Adipocyte (in vitro differentiated cells): ENCODE results near the gene OVCH1.
"Not testable (repeated sequence)": the region's sequence is repeated elsewhere in the genome, so short reads cannot be mapped to it uniquely, and the experiment has no call there.

ENCODE experiments used
- DNase-seq: peaks from one replicate; pipeline ENCODE4 v3.0.0-alpha.2; 2015; ENCODE audit warnings: low read depth
- H3K27me3 ChIP-seq: replicated peaks from 2 replicates; pipeline ENCODE4 v1.7.0; 2013; ENCODE audit warnings: mild to moderate bottlenecking, low read length, moderate library complexity; ENCODE audit not compliant: control insufficient read depth, insufficient read depth
- H3K36me3 ChIP-seq: 2 replicates; pipeline ENCODE4 v1.7.0; 2013; ENCODE audit warnings: low read length, mild to moderate bottlenecking, moderate library complexity; ENCODE audit not compliant: control insufficient read depth, insufficient read depth, severe bottlenecking
- H3K4me1 ChIP-seq: 2 replicates; pipeline ENCODE4 v1.7.0; 2013; ENCODE audit warnings: mild to moderate bottlenecking, low read length, moderate library complexity; ENCODE audit not compliant: control insufficient read depth, insufficient read depth
- H3K4me3 ChIP-seq: 2 replicates; pipeline ENCODE4 v1.7.0; 2013; ENCODE audit warnings: mild to moderate bottlenecking, low read length, moderate library complexity
- H3K9ac ChIP-seq: 2 replicates; pipeline ENCODE4 v1.7.0; 2013; ENCODE audit warnings: mild to moderate bottlenecking, low read length, moderate library complexity
- H3K9me3 ChIP-seq: 2 replicates; pipeline ENCODE4 v1.7.0; 2013; ENCODE audit warnings: mild to moderate bottlenecking, low read length, moderate library complexity; ENCODE audit not compliant: control insufficient read depth

OVCH1 gene

DNA sequence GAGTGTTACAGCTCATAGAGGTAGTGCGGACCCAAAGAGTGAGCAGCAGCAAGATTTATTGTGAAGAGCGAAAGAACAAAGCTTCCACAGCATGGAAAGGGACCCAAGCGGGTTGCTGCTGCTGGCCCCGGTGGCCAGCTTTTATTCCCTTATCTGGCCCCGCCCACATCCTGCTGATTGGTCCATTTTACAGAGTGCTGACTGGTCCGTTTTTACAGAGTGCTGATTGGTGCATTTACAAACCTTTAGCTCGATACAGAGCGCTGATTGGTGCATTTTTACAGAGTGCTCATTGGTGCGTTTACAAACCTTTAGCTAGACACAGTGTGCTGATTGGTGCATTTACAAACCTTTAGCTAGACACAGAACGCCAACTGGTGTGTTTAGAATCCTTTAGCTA is 60.7 kb downstream of the OVCH1 start:
- H3K9me3 ChIP-seq, H3K4me3 ChIP-seq, H3K27me3 ChIP-seq, H3K36me3 ChIP-seq, H3K9ac ChIP-seq, DNase-seq, H3K4me1 ChIP-seq: not testable (repeated sequence)

DNA sequence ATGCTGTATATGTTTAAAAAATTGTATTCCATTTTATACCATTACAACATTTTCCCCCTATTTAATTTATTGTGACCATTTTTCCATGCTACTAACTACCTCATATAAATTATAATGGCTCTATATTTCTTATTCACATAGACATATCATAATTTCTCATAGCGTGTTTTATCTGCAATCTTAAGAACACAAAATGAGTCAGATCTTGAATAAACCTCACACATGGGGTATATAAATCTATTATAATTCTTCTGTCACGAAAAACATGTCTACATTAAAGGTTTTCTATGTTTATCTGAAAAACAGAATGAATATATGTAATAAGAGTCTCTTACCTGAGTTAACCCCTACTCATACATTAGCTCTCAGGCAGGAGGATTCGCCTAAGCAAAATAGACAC is 66.0 kb downstream of the OVCH1 start:
- Histone ChIP-seq H3K36me3 (no peaks in the 10 kb centered on the region), H3K9ac (no peak overlapping the region), H3K9me3 (no peaks in the 10 kb centered on the region), H3K27me3 (no peaks in the 10 kb centered on the region), H3K4me3 (no peak overlapping the region), H3K4me1 (peaks cover 23% of the 10 kb centered on the region)
- no peak for DNase-seq

DNA sequence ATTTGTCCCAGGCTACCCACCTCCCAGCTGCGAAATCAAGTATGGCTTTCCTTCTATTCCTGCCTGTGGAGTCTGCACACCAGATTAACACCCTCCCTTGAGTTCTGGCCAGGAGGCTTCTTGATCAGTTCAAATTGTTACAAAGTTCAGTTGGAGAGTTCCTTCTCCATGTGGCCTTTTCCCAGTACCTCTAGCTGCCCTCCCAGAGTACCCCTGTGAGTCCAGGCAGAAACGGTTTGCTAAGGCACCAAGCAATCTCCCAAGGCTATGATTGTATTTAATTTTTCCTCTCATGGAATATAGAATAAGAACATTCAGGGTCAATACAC is 66.8 kb downstream of the OVCH1 start:
- no peaks in the 10 kb centered on the region for H3K36me3 ChIP-seq
- no peaks in the 10 kb centered on the region for H3K9me3 ChIP-seq
- no peak overlapping the region for H3K4me3 ChIP-seq
- H3K27me3 ChIP-seq: no peaks in the 10 kb centered on the region
- H3K4me1 ChIP-seq: peaks cover 23% of the 10 kb centered on the region
- H3K9ac ChIP-seq: no peak overlapping the region
- DNase-seq: no peak

DNA sequence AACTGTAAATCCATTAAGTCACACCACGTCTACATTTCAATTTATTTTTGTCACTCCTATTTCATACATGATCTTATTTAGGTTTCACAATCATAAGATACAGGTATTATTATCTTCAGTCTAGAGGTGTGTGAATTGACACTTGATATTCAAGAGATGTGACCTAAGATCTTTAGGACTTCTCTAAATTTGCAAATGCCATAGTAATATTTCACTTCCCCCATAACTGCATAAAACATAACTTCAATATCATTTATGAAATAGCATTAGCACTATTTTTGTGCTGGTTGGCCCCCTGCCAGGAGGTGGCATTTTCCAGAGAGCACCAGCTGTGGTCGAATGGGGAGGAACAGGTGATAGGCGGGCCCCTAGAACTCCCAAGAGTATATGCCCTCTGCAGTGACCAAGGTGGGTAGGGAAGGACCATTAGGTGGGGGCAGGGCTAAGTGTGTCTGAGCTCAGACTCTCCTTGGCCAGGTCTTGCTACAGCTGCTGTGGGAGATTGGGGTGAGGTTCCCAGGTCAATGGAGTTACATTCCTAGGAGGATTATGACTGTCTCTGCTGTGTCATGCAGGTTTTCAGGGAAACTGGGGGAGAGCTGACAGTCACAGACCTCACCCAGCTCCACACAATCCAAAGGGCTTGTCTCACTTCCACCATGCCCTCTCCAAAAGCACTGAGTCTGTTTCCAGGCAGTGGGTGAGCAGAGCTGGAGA is 67.3 kb downstream of the OVCH1 start:
- no peaks in the 10 kb centered on the region for H3K36me3 ChIP-seq
- no peak overlapping the region for H3K4me3 ChIP-seq
- H3K4me1 ChIP-seq: peaks cover 23% of the 10 kb centered on the region
- H3K9ac ChIP-seq: no peak overlapping the region
- no peaks in the 10 kb centered on the region for H3K9me3 ChIP-seq
- DNase-seq: no peak
- H3K27me3 ChIP-seq: no peaks in the 10 kb centered on the region

DNA sequence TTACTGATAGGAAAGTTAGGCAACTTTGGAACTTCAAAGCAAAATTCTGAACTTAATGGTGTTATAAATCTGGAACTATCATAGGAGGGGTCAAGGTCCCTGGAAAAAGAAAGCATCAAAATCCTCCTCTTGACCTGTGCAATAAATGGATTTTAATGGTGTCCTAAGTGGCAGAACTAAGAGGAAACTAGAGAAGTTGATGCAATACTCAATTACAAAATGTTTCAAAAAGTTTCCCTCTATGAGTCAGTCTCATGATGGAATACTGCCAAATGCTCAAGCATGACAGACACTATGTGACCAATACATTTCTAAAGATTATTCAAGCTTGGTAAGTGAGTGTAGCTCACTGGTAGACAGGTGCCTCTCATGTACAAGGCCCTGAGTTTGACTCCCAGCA is 68.9 kb downstream of the OVCH1 start:
- Histone ChIP-seq H3K9me3 (peaks cover 7% of the 10 kb centered on the region), H3K4me1 (peaks cover 23% of the 10 kb centered on the region), H3K4me3 (no peak overlapping the region)

DNA sequence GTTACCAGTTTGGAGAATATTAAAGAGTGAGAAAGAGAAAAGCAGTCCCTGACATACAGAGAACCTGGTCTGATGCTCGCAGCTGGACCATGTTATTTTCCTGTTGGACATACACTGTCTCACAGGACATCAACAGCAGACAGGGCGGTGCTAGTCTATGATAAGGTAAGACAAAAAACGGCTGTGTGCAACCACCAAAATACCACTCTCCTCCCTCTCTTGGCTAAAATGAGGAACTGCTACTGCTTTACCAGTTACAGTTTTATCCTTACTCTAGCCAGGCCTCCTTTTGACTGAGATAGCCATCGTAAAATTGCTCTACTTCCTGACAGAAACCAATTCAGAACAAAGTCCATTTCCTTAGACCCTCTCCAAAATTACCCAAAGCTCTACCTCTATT is 69.5 kb downstream of the OVCH1 start:
- H3K9ac ChIP-seq: no peak overlapping the region
- peaks cover 7% of the 10 kb centered on the region for H3K9me3 ChIP-seq
- DNase-seq: no peak
- H3K4me1 ChIP-seq: peaks cover 23% of the 10 kb centered on the region
- no peak overlapping the region for H3K4me3 ChIP-seq
- H3K36me3 ChIP-seq: no peaks in the 10 kb centered on the region
- no peaks in the 10 kb centered on the region for H3K27me3 ChIP-seq

More for the DNA sequence above, 68.9 kb downstream of the OVCH1 start:
- DNase-seq: peak; percentile 94
- Histone ChIP-seq H3K36me3 (no peaks in the 10 kb centered on the region), H3K9ac (no peak overlapping the region), H3K27me3 (no peaks in the 10 kb centered on the region)

DNA sequence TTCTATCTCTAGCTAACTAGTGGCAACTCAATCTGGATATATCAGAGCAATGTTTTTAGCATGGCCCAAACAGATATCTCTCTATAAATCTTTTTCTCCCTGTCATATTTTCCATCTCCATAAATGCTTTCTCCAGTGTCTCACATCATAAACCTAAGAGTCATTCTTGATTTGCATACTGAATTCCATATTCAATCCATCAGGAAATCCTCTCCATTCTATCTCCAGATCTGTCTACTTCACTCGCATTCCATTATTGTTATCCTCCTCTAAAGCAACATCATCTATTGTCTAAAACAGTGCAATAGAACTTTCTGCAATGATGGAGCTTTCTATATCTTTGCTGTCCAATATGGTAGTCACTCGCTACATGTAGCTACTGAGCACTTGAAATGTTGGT is 71.0 kb downstream of the OVCH1 start:
- no peak for DNase-seq
- Histone ChIP-seq H3K9ac (no peak overlapping the region), H3K9me3 (peaks cover 7% of the 10 kb centered on the region), H3K36me3 (no peaks in the 10 kb centered on the region), H3K4me1 (peaks cover 23% of the 10 kb centered on the region), H3K27me3 (no peaks in the 10 kb centered on the region), H3K4me3 (no peak overlapping the region)

DNA sequence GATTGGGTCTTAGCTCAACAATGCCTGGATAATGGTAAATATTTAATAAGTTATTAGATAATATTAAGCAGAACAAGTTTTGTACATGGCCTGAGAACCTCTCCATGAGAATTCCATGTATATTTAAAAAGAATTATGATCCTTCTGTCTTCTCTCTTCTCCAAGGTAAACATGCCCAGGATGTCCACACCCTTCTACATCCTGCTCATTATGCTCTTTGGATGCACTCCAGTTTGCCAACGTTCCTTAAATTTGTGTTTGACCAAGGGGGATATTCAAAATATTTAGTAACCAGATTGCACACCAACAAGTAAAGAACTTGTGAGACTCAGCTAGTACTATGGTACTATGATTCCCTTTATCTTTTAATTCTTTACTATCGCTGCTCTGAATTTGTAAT is 71.8 kb downstream of the OVCH1 start:
- Histone ChIP-seq H3K4me3 (no peak overlapping the region), H3K9ac (no peak overlapping the region), H3K9me3 (peaks cover 7% of the 10 kb centered on the region), H3K36me3 (no peaks in the 10 kb centered on the region), H3K4me1 (peaks cover 20% of the 10 kb centered on the region), H3K27me3 (no peaks in the 10 kb centered on the region)
- no peak for DNase-seq

DNA sequence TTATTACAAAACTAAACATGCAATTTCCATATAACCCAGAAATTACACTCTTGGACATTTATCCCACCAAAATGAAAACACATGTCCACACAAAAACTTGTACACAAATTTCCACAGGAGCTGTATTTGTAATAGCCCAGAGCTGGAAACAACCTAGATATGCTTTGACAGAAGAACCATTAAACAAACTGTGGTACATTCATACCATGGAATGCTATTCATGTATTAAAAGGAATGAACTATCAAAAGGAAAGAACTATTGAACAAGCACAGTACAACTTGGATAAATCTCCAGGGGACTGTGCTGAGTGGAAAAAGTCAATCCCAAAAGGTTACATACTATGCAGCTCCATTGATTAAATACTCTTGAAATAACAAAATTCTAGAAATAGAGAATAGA is 80.7 kb downstream of the OVCH1 start:
- Histone ChIP-seq H3K27me3 (no peaks in the 10 kb centered on the region), H3K9ac (no peak overlapping the region), H3K4me1 (peaks cover 12% of the 10 kb centered on the region), H3K4me3 (no peak overlapping the region), H3K36me3 (no peaks in the 10 kb centered on the region), H3K9me3 (no peaks in the 10 kb centered on the region)
- peak; percentile 49 for DNase-seq

DNA sequence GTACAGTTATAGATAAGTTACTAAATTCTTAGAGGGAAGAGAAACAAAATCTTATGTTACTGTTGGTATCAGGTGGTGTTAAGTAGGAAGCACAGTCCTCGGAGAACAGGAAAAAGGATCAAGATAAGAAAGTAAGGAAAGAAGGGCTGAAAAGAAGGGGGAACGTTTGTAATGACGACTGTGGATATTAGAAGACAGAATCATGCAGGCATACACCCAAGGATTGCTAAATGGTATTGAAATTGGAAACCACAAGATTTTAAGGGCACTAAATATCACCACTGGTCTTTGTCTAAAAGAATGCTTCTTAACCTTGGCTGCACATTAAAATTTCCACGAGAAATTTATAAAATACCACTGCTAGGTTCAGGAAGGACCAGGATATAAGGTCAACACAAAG is 82.4 kb downstream of the OVCH1 start:
- H3K9me3 ChIP-seq: no peaks in the 10 kb centered on the region

DNA sequence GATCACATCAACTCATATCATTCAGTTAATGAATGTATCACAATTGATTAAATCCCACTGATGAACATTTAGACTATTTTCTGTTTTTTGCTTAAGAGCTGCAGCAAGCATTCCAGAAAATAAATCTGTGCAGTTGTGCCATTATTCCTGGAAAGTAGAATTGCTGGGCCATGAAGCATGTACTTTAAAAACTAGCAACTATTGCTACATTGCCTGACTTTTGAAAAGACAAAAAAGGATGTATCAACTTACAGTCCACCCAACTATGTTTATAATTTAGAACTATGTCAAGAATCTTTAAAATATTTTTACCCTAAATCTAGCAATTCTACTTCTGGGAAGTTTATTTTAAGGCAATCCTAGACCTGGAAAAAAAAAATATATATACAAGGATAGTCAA is 83.1 kb downstream of the OVCH1 start:
- DNase-seq: peak; percentile 85
- Histone ChIP-seq H3K4me3 (no peak overlapping the region), H3K4me1 (peaks cover 12% of the 10 kb centered on the region), H3K9ac (no peak overlapping the region), H3K27me3 (no peaks in the 10 kb centered on the region), H3K9me3 (no peaks in the 10 kb centered on the region), H3K36me3 (no peaks in the 10 kb centered on the region)

More for the DNA sequence above, 82.4 kb downstream of the OVCH1 start:
- DNase-seq: peak; percentile 66
- no peaks in the 10 kb centered on the region for H3K36me3 ChIP-seq
- no peak overlapping the region for H3K4me3 ChIP-seq
- no peak overlapping the region for H3K9ac ChIP-seq
- H3K4me1 ChIP-seq: peaks cover 12% of the 10 kb centered on the region
- H3K27me3 ChIP-seq: no peaks in the 10 kb centered on the region

DNA sequence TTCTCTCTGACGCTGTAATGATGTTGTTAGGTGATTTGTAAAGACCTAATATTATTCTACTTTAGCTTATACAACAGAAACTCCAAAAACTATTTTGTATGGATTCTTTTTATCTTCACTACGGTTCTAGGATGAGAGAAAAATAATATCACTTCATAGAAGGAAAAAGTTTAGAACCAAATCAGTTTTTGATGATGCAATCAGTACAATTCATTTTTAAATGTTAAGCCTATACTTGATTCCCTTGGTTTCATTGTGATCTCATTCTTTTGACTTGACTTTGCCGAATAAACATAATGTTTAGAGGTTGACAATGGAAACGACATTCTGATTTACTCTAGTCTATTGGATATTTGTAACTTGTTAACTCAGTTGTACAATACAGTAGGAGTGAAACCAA is 91.9 kb downstream of the OVCH1 start:
- no peak overlapping the region for H3K9ac ChIP-seq
- H3K4me3 ChIP-seq: no peak overlapping the region
- H3K9me3 ChIP-seq: no peaks in the 10 kb centered on the region
- no peaks in the 10 kb centered on the region for H3K36me3 ChIP-seq
- H3K27me3 ChIP-seq: no peaks in the 10 kb centered on the region
- no peak for DNase-seq
- H3K4me1 ChIP-seq: no peaks in the 10 kb centered on the region
